ENCODE results near the gene SOD2. TPM values are rescaled to one million over a fixed set of nuclear protein-coding genes. Genes with fewer than 3 reads are reported as not detected.
"Not testable (repeated sequence)": the region's sequence is repeated elsewhere in the genome, so short reads cannot be mapped to it uniquely, and the experiment has no call there.

The SOD2 gene
- total RNA-seq, 1 experiment from 2014 or later, result 90.8 TPM

DNA sequence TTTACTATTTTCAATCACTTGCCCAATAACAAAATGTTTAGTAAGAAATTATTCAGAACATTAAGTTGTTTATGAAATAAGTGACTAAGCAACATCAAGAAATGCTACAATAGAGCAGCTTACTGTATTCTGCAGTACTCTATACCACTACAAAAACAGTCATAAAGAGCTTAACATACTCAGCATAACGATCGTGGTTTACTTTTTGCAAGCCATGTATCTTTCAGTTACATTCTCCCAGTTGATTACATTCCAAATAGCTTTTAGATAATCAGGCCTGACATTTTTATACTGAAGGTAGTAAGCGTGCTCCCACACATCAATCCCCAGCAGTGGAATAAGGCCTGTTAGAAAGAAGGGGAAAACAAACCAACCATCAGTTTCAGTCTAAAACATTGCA is 10.7 kb downstream of the SOD2 start:
- H3K27me3 ChIP-seq (ENCODE audit: control insufficient read depth, insufficient read depth, low read length), result no peaks in the 10 kb centered on the region
- no peak overlapping the region for H3K4me3 ChIP-seq (ENCODE audit: insufficient read depth, low read depth, low read length)
- no peak for DNase-seq
- H3K36me3 ChIP-seq (replicated peaks; ENCODE audit: control insufficient read depth, insufficient read depth, low read length), result peaks cover 9% of the 10 kb centered on the region

GRCh38 chr6:159681191-159681880 is 11.7 kb downstream of the SOD2 start:
- H3K4me3 ChIP-seq (ENCODE audit: insufficient read depth, low read depth, low read length), result no peak overlapping the region
- no peaks in the 10 kb centered on the region for H3K27me3 ChIP-seq (ENCODE audit: control insufficient read depth, insufficient read depth, low read length)
- peaks cover 9% of the 10 kb centered on the region for H3K36me3 ChIP-seq (replicated peaks; ENCODE audit: control insufficient read depth, insufficient read depth, low read length)
- DNase-seq, result no peak

DNA sequence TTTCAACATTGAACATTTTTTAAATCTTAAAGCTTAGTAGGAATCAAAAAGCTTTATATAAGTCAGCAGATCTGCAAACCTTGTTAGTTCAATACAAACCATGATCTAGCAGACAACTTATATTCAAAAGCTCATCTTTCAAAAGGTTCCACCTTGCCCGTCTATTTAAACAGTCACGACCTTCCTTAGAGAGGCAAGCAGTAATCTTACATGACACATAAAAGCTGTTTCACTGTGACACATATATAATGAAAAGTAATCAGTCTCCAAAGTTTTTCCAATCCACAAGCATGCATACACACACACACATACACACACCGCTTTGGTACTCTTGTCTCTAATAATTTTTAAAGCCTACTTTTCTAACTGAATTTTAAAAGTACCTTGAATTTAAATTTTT is 12.9 kb downstream of the SOD2 start:
- Histone ChIP-seq H3K4me3 (ENCODE audit: insufficient read depth, low read depth, low read length) (no peak overlapping the region), H3K36me3 (replicated peaks; ENCODE audit: control insufficient read depth, insufficient read depth, low read length) (peaks cover 9% of the 10 kb centered on the region), H3K27me3 (ENCODE audit: control insufficient read depth, insufficient read depth, low read length) (no peaks in the 10 kb centered on the region)
- DNase-seq, result no peak

GRCh38 chr6:159679091-159680077 is 13.7 kb downstream of the SOD2 start:
- no peak for DNase-seq
- H3K4me3 ChIP-seq (ENCODE audit: insufficient read depth, low read depth, low read length), result no peak overlapping the region
- no peaks in the 10 kb centered on the region for H3K27me3 ChIP-seq (ENCODE audit: control insufficient read depth, insufficient read depth, low read length)
- peaks cover 5% of the 10 kb centered on the region for H3K36me3 ChIP-seq (replicated peaks; ENCODE audit: control insufficient read depth, insufficient read depth, low read length)

- Histone ChIP-seq H3K4me3 (ENCODE audit: insufficient read depth, low read depth, low read length) (no peak overlapping the region), H3K27me3 (ENCODE audit: control insufficient read depth, insufficient read depth, low read length) (no peaks in the 10 kb centered on the region), H3K36me3 (replicated peaks; ENCODE audit: control insufficient read depth, insufficient read depth, low read length) (peaks cover 4% of the 10 kb centered on the region)
- no peak for DNase-seq
These were observed 14.5 kb downstream of the SOD2 start for GRCh38 chr6:159678574-159678973.

- peaks cover 4% of the 10 kb centered on the region for H3K36me3 ChIP-seq (replicated peaks; ENCODE audit: control insufficient read depth, insufficient read depth, low read length)
- H3K4me3 ChIP-seq (ENCODE audit: insufficient read depth, low read depth, low read length), result no peak overlapping the region
- H3K27me3 ChIP-seq (ENCODE audit: control insufficient read depth, insufficient read depth, low read length), result no peaks in the 10 kb centered on the region
- DNase-seq, result no peak
These were observed 15.4 kb downstream of the SOD2 start for GRCh38 chr6:159677506-159678165.

GRCh38 chr6:159676890-159677505 is 16.0 kb downstream of the SOD2 start:
- no peak for DNase-seq
- no peak overlapping the region for H3K4me3 ChIP-seq (ENCODE audit: insufficient read depth, low read depth, low read length)
- H3K36me3 ChIP-seq (replicated peaks; ENCODE audit: control insufficient read depth, insufficient read depth, low read length), result no peaks in the 10 kb centered on the region; the same call in 1 of the 2 replicates
- H3K27me3 ChIP-seq (ENCODE audit: control insufficient read depth, insufficient read depth, low read length), result no peaks in the 10 kb centered on the region

GRCh38 chr6:159676236-159676635 is 16.8 kb downstream of the SOD2 start:
- not testable (repeated sequence) for H3K4me3 ChIP-seq (ENCODE audit: insufficient read depth, low read depth, low read length); H3K27me3 ChIP-seq (ENCODE audit: control insufficient read depth, insufficient read depth, low read length); DNase-seq; H3K36me3 ChIP-seq (replicated peaks; ENCODE audit: control insufficient read depth, insufficient read depth, low read length)

GRCh38 chr6:159665868-159666635 is 27.0 kb downstream of the SOD2 start:
- no peaks in the 10 kb centered on the region for H3K27me3 ChIP-seq (ENCODE audit: control insufficient read depth, insufficient read depth, low read length)
- DNase-seq, result no peak
- H3K36me3 ChIP-seq (replicated peaks; ENCODE audit: control insufficient read depth, insufficient read depth, low read length), result no peaks in the 10 kb centered on the region
- no peak overlapping the region for H3K4me3 ChIP-seq (ENCODE audit: insufficient read depth, low read depth, low read length)

GRCh38 chr6:159663368-159663889 is 29.6 kb downstream of the SOD2 start:
- DNase-seq; H3K27me3 ChIP-seq (ENCODE audit: control insufficient read depth, insufficient read depth, low read length); H3K36me3 ChIP-seq (replicated peaks; ENCODE audit: control insufficient read depth, insufficient read depth, low read length); H3K4me3 ChIP-seq (ENCODE audit: insufficient read depth, low read depth, low read length): not testable (repeated sequence)

- H3K27me3 ChIP-seq (ENCODE audit: control insufficient read depth, insufficient read depth, low read length); H3K36me3 ChIP-seq (replicated peaks; ENCODE audit: control insufficient read depth, insufficient read depth, low read length); DNase-seq; H3K4me3 ChIP-seq (ENCODE audit: insufficient read depth, low read depth, low read length): not testable (repeated sequence)
These were observed 31.1 kb downstream of the SOD2 start for GRCh38 chr6:159661977-159662376.

- no peaks in the 10 kb centered on the region for H3K36me3 ChIP-seq (replicated peaks; ENCODE audit: control insufficient read depth, insufficient read depth, low read length)
- H3K27me3 ChIP-seq (ENCODE audit: control insufficient read depth, insufficient read depth, low read length), result no peaks in the 10 kb centered on the region
- DNase-seq, result peak; percentile 7
- no peak overlapping the region for H3K4me3 ChIP-seq (ENCODE audit: insufficient read depth, low read depth, low read length)
These were observed 37.5 kb downstream of the SOD2 start for GRCh38 chr6:159655409-159655988.

DNA sequence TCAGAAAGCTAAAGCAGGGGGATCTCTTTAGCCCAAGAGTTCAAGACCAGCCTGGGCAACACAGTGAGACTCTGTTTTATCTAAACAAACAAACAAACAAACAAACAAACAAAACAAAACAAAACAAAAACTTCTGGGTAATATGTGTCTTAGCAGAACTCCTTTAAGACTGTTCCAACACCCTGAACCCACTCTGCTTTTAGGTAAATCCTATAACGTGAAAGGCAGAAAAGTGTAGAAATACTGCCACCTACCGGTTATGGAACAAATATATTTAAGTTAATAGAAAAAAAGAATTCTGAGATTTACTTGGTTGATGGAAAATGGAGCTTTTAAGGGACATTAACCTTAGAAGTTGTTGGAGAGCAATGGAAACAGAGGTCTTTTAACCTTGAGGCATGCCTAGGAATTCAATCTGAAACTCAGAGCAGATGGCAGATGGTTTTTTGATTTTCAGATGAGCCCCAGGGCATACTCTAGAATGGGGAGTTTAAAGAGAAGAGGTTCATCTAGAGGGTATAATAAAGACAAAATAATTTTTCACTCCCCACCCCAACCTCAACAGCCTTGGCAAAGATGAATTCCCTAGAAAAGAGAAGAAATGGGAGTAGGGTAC is 38.5 kb downstream of the SOD2 start:
- no peaks in the 10 kb centered on the region for H3K27me3 ChIP-seq (ENCODE audit: control insufficient read depth, insufficient read depth, low read length)
- no peak overlapping the region for H3K4me3 ChIP-seq (ENCODE audit: insufficient read depth, low read depth, low read length)
- peak; percentile 54 for DNase-seq
- H3K36me3 ChIP-seq (replicated peaks; ENCODE audit: control insufficient read depth, insufficient read depth, low read length), result no peaks in the 10 kb centered on the region

Data from H7 (cell line).